Endothelial cell of umbilical vein (primary cell): ENCODE results near the gene MATN4. TPM values are rescaled to one million over a fixed set of nuclear protein-coding genes. Genes with fewer than 3 reads are reported as not detected.

Experiments
- BruUV-seq: library from RNA; stranded (reverse); fragments of 400-500 nt; replicated peaks from 2 replicates; lab custom pipeline; 2021; lab: Mats Ljungman, UMichigan
- CTCF ChIA-PET: fragments of 300-600, 350-600 bp; sonication (Branson Sonifier 250); formaldehyde crosslinking; loops from one replicate; lab custom pipeline; 2021; ENCODE audit warnings: antibody characterized with exemption, inconsistent platforms; lab: Charles Lee
- POLR2A ChIA-PET: fragments of 300-600, 350-600 bp; sonication (Branson Sonifier 250); formaldehyde crosslinking; loops from one replicate; lab custom pipeline; 2021; ENCODE audit warnings: antibody characterized with exemption, inconsistent platforms; lab: Charles Lee
- DNase-seq: peaks from one replicate; pipeline ENCODE4 v3.0.0-alpha.2; 2011; ENCODE audit warnings: low read depth, low spot score
- FAIRE-seq: peaks from 2 replicates; lab custom pipeline; 2011; peaks lifted over from hg19 to GRCh38; lab: Jason Lieb, UNC
- H2AFZ ChIP-seq: 2 replicates; pipeline ENCODE4 v1.6.0; 2012; ENCODE audit warnings: low read depth, low read length, control low read depth, inconsistent platforms
- H3K27ac ChIP-seq: 2 replicates; pipeline ENCODE4 v1.5.1; 2011; ENCODE audit warnings: low read depth, mild to moderate bottlenecking, control low read depth, low read length, moderate library complexity; ENCODE audit not compliant: insufficient read depth
- H3K27me3 ChIP-seq, 2 experiments: 2 replicates each; pipeline versions ENCODE4 v1.6.0 to v1.6.1; 2011; ENCODE audit warnings: low read length in 2 of 2, mixed read lengths in 1 of 2; ENCODE audit not compliant: control insufficient read depth in 2 of 2, insufficient read depth in 2 of 2
- H3K36me3 ChIP-seq, 2 experiments: 2 replicates in 1 of 2; 3 replicates in 1 of 2; pipeline ENCODE4 v1.5.1; 2011; ENCODE audit warnings: low read length in 2 of 2, mild to moderate bottlenecking in 1 of 2, moderate library complexity in 1 of 2; ENCODE audit not compliant: control insufficient read depth in 2 of 2, insufficient read depth in 2 of 2; ENCODE audit errors: extremely low read depth in 1 of 2
- H3K4me1 ChIP-seq: 3 replicates; pipeline ENCODE4 v1.5.1; 2011; ENCODE audit warnings: mild to moderate bottlenecking, low read length; ENCODE audit not compliant: control insufficient read depth, insufficient read depth; ENCODE audit errors: extremely low read depth
- H3K4me2 ChIP-seq: 2 replicates; pipeline ENCODE4 v1.6.1; 2011; ENCODE audit warnings: low read length, control low read depth, mixed read lengths; ENCODE audit not compliant: insufficient read depth
- H3K4me3 ChIP-seq, 3 experiments: fragments of 200-600 bp in 1 of 3; sonication (generic), shearing (Covaris generic) in 1 of 3; replicated peaks in 1 of 3; 2 replicates each; pipeline ENCODE4 v1.5.1; 2011 to 2016; ENCODE audit warnings: control low read depth in 3 of 3, low read length in 3 of 3, mild to moderate bottlenecking in 2 of 3, inconsistent platforms in 1 of 3, low read depth in 1 of 3, moderate library complexity in 1 of 3; ENCODE audit not compliant: insufficient read depth in 1 of 3
- H3K79me2 ChIP-seq: 2 replicates; pipeline ENCODE4 v1.6.0; 2012; ENCODE audit warnings: low read length, inconsistent platforms; ENCODE audit not compliant: control insufficient read depth, insufficient read depth
- H3K9ac ChIP-seq: replicated peaks from 2 replicates; pipeline ENCODE3; 2011; ENCODE audit warnings: low read length, control low read depth; ENCODE audit not compliant: insufficient read depth; ENCODE audit errors: extremely low read depth
- H3K9me1 ChIP-seq: replicated peaks from 3 replicates; pipeline ENCODE4 v1.6.0; 2011; ENCODE audit warnings: mild to moderate bottlenecking, low read length; ENCODE audit not compliant: control insufficient read depth, insufficient read depth; ENCODE audit errors: extremely low read depth
- H3K9me3 ChIP-seq: replicated peaks from 2 replicates; pipeline ENCODE4 v1.5.1; 2012; ENCODE audit warnings: low read length, inconsistent platforms; ENCODE audit not compliant: control insufficient read depth, insufficient read depth
- H4K20me1 ChIP-seq: replicated peaks from 2 replicates; pipeline ENCODE3; 2011; ENCODE audit warnings: mild to moderate bottlenecking, low read length; ENCODE audit not compliant: control insufficient read depth, insufficient read depth; ENCODE audit errors: extremely low read depth
- CTCF ChIP-seq, 2 donors: IDR thresholded peaks; 1 replicate in 1 of 2; 2 replicates in 1 of 2; pipeline ENCODE4 v1.5.1; 2011; ENCODE audit warnings: low read length in 2 of 2, mild to moderate bottlenecking in 2 of 2, moderate library complexity in 2 of 2, control low read depth in 1 of 2, inconsistent platforms in 1 of 2, low read depth in 1 of 2; ENCODE audit not compliant: insufficient read depth in 1 of 2; ENCODE audit errors: extremely low read depth in 1 of 2
- EZH2 ChIP-seq: IDR thresholded peaks from 2 replicates; pipeline ENCODE4 v1.6.1; 2012; ENCODE audit warnings: borderline replicate concordance, low read depth, mild to moderate bottlenecking, moderate library complexity, low read length, inconsistent platforms; ENCODE audit not compliant: severe bottlenecking
- FOS ChIP-seq: IDR thresholded peaks from 2 replicates; pipeline ENCODE4 v1.6.1; 2011; ENCODE audit warnings: mild to moderate bottlenecking, low read length, moderate library complexity, borderline replicate concordance; ENCODE audit not compliant: insufficient read depth
- GATA2 ChIP-seq: IDR thresholded peaks from 2 replicates; pipeline ENCODE4 v1.7.0; 2011; ENCODE audit warnings: low read depth, mild to moderate bottlenecking, moderate library complexity, mixed read lengths, low read length; ENCODE audit not compliant: insufficient read length, insufficient read depth
- JUN ChIP-seq: IDR thresholded peaks from 2 replicates; pipeline ENCODE4 v1.6.1; 2011; ENCODE audit warnings: borderline replicate concordance, low read depth; ENCODE audit not compliant: insufficient read length, insufficient read depth
- MYC ChIP-seq: IDR thresholded peaks from one replicate; pipeline ENCODE4 v1.6.1; 2011; ENCODE audit warnings: mild to moderate bottlenecking, low read depth, low read length
- POLR2A ChIP-seq: IDR thresholded peaks from 2 replicates; pipeline ENCODE4 v1.6.1; 2012; ENCODE audit warnings: low read depth, mild to moderate bottlenecking, control low read depth, low read length
- dilution Hi-C: fragments of 300-500 bp; cut with MboI; formaldehyde crosslinking; loops from one replicate; pipeline ENCODE4 v1.15.0; 2019; ENCODE audit warnings: low sequenced_read_pairs; ENCODE audit not compliant: extremely low pct_ligation_motif_present
- intact Hi-C: fragments of 100-400 bp; cut with micrococcal nuclease; formaldehyde crosslinking; loops from one replicate; pipeline ENCODE4 v1.10.0; 2022
- polyA plus RNA-seq, 4 experiments: library from polyadenylated mRNA; depleted of rRNA in 3 of 4; stranded (reverse) in 3 of 4; unstranded in 1 of 4; fragments of >200 nt; gene quantifications; 2 replicates each; pipeline versions ENCODE4 v1.2.1 to v1.2.3, GENCODE V29; 2011 to 2012; ENCODE audit warnings: missing spikeins in 1 of 4
- total RNA-seq: library from RNA; stranded (reverse); gene quantifications from 2 replicates; pipeline ENCODE4 v1.2.3, GENCODE V29; 2021
- TF ChIP-seq, protein P1 (sequence below): IDR thresholded peaks from 2 replicates; pipeline ENCODE4 v1.6.1; 2011; ENCODE audit not compliant: insufficient read depth, insufficient read length

The MATN4 gene
- total and polyA plus RNA-seq, 2 donors (not counting 3 experiments of a cell fraction or from before 2014, with no cell fraction given) = 0.10 TPM; not detected in 1

DNA sequence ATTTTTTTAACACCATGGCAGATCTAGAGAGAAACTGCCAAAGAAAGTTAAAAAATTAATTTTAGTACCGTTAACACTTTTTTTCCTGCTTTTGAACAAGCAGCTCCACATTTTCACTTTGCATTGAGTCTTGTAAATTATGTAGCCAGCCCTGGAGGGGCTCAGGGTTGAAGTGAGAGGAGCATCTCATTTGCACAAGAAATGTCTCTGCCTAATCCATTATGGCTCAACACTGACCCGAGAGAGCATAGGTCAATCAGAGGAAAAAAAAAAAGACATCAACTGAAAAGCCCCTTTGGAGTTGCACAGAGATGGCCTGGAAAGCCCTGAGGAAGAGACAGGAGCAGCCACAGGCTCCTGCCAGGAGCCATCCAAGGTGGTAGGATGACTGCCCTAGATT lies 49.4 kb downstream of the MATN4 start:
- Histone ChIP-seq H3K36me3 (no peaks in the 10 kb centered on the region), H3K27ac (no peak overlapping the region), H3K9me3 (no peaks in the 10 kb centered on the region), H3K9ac (no peak overlapping the region), H2AFZ (no peak overlapping the region), H4K20me1 (no peaks in the 10 kb centered on the region), H3K79me2 (no peaks in the 10 kb centered on the region), H3K4me3 (no peak overlapping the region), H3K9me1 (no peaks in the 10 kb centered on the region), H3K4me2 (no peak overlapping the region), H3K4me1 (no peaks in the 10 kb centered on the region), H3K27me3 (peaks cover 2% of the 10 kb centered on the region in 2 experiments)
- ChIA-PET CTCF (interaction anchor here (0.9 to 1.0 kb wide), 2 partner anchors 32 to 35 kb away, joined by 3 read pairs; no protein-coding TSS in a partner anchor), POLR2A (no interaction called here)
- DNase-seq = no peak
- no peak for FAIRE-seq
- intact Hi-C loops (no loop called here), dilution Hi-C loops (no loop called here)
- TF ChIP-seq FOS (no peak), CTCF (IDR thresholded peaks at IDR 0.05; ENCODE audit: extremely low read depth in 1 of 2, insufficient read depth in 1 of 2, low read depth in 1 of 2, low read length in 2 of 2) (no peak), POLR2A (no peak), EZH2 (no peak), GATA2 (no peak), MYC (no peak), JUN (no peak)
- TF ChIP-seq, protein P1, sequence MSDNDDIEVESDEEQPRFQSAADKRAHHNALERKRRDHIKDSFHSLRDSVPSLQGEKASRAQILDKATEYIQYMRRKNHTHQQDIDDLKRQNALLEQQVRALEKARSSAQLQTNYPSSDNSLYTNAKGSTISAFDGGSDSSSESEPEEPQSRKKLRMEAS = no peak
- no TSS peak for BruUV-seq
